Suprapubic skin (tissue), 3 donors: ENCODE results near the gene MORC1.

Experiments
- CTCF ChIP-seq, 2 donors: fragments of 200-600 bp in 1 of 2; fragments of 450-650 bp in 1 of 2; sonication (generic) in 1 of 2; IDR thresholded peaks; one replicate each; pipeline ENCODE4 v1.5.1; 2016 to 2019; ENCODE audit warnings: antibody characterized with exemption in 2 of 2, mild to moderate bottlenecking in 1 of 2, moderate library complexity in 1 of 2
- POLR2A ChIP-seq, 2 donors: fragments of 450-650 bp; IDR thresholded peaks; one replicate each; pipeline ENCODE4 v1.6.1; 2017; ENCODE audit warnings: antibody characterized with exemption in 2 of 2, mild to moderate bottlenecking in 2 of 2, moderate library complexity in 2 of 2

GRCh38 chr3:109071350-109072142 is 46.4 kb downstream of the MORC1 start:
- TF ChIP-seq POLR2A (IDR thresholded peaks at IDR 0.05) = no peak
- no peak for TF ChIP-seq CTCF (IDR thresholded peaks at IDR 0.05)
